ENCODE measurements around the gene FLT3LG.
A peak's percentile ranks its signal among the peaks of the same experiment; 100 is the strongest.

FLT3LG gene

GRCh38 chr19:49473868-49474541, at the start of gene FLT3LG:
Gene FLT3LG, plus strand, starts transcription at chr19:49474215. Its CDS starts 425 bp downstream, at chr19:49474640.
- DNase-seq, result peak; percentile 94

- DNase-seq, result no peak
Observed at GRCh38 chr19:49425178-49425577, 48.8 kb upstream of the FLT3LG start, which contains the start of gene GFY. Gene GFY, plus strand, starts transcription at chr19:49425388. Its CDS starts 1,043 bp downstream, at chr19:49426431.

- DNase-seq, result no peak
Observed at GRCh38 chr19:49425922-49426592, 48.0 kb upstream of the FLT3LG start.

- no peak for DNase-seq
Observed at GRCh38 chr19:49427339-49427738, 46.7 kb upstream of the FLT3LG start.

GRCh38 chr19:49427855-49428546, 46.0 kb upstream of the FLT3LG start:
- DNase-seq, result peak; percentile 49

GRCh38 chr19:49428547-49429451, 45.2 kb upstream of the FLT3LG start:
- no peak for DNase-seq

- DNase-seq, result no peak
Observed at GRCh38 chr19:49430172-49430677, 43.8 kb upstream of the FLT3LG start.

- DNase-seq, result no peak
Observed at GRCh38 chr19:49430678-49431329, 43.2 kb upstream of the FLT3LG start.

- no peak for DNase-seq
Observed at GRCh38 chr19:49431330-49431749, 42.7 kb upstream of the FLT3LG start.

- DNase-seq, result no peak
Observed at GRCh38 chr19:49432141-49433073, 41.6 kb upstream of the FLT3LG start.

- DNase-seq, result no peak
Observed at GRCh38 chr19:49433240-49433901, 40.6 kb upstream of the FLT3LG start.

GRCh38 chr19:49434907-49435583, 39.0 kb upstream of the FLT3LG start:
- no peak for DNase-seq

- no peak for DNase-seq
Observed at GRCh38 chr19:49435670-49436069, 38.3 kb upstream of the FLT3LG start.

- peak; percentile 58 for DNase-seq
Observed at GRCh38 chr19:49436381-49437017, 37.5 kb upstream of the FLT3LG start.

GRCh38 chr19:49437231-49437630, 36.8 kb upstream of the FLT3LG start:
- DNase-seq, result no peak

GRCh38 chr19:49438261-49438660, 35.8 kb upstream of the FLT3LG start:
- DNase-seq, result no peak

- no peak for DNase-seq
Observed at GRCh38 chr19:49439836-49440235, 34.2 kb upstream of the FLT3LG start.

- no peak for DNase-seq
Observed at GRCh38 chr19:49440439-49441209, 33.4 kb upstream of the FLT3LG start.

All from activated T-cell treated with anti-CD3 and anti-CD28 coated beads, Interleukin-2, amount 50 U/mL, for 1 hour (primary cell).